Pancreas (tissue), 10 donors: ENCODE data around the gene AHSA1. TPM values are rescaled to one million over a fixed set of nuclear protein-coding genes. Genes with fewer than 3 reads are reported as not detected.

Source experiments
- ATAC-seq, 4 donors: fragments of 200-7000 bp; cut with Tn5 transposase; one replicate each; pipeline versions ENCODE4 v1.8.0 to v1.9.1; 2020; ENCODE audit warnings: mild to moderate bottlenecking in 4 of 4, moderate library complexity in 4 of 4
- DNase-seq, 6 donors: peaks; one replicate each; pipeline ENCODE4 v3.0.0-alpha.2; 2020
- FAIRE-seq: peaks from 2 replicates; lab custom pipeline; 2012; peaks lifted over from hg19 to GRCh38; lab: Jason Lieb, UNC
- H3K27ac ChIP-seq, 4 donors: fragments of 200-600 bp; sonication (generic); 1 replicate in 3 of 4; 2 replicates in 1 of 4; pipeline versions ENCODE4 v1.5.0 to v1.8.0; 2020
- H3K27me3 ChIP-seq, 4 donors: fragments of 200-600 bp; one replicate each; pipeline ENCODE4 v1.8.0; 2021
- H3K36me3 ChIP-seq, 3 donors: fragments of 200-600 bp; sonication (generic) in 1 of 3; one replicate each; pipeline versions ENCODE4 v1.5.0 to v1.8.0; 2020 to 2021
- H3K4me1 ChIP-seq, 3 donors: fragments of 200-600 bp; one replicate each; pipeline ENCODE4 v1.8.0; 2021
- H3K4me3 ChIP-seq, 4 donors: fragments of 200-600 bp; sonication (generic) in 2 of 4; one replicate each; pipeline versions ENCODE4 v1.5.0 to v1.8.0; 2020 to 2021
- H3K9me3 ChIP-seq, 4 donors: fragments of 200-600 bp; one replicate each; pipeline ENCODE4 v1.8.0; 2021
- CTCF ChIP-seq, 4 donors: fragments of 200-600 bp; sonication (generic) in 3 of 4; IDR thresholded peaks; one replicate each; pipeline versions ENCODE4 v1.5.0 to v1.8.0; 2021; ENCODE audit warnings: antibody characterized with exemption in 4 of 4
- WGBS, 2 donors: extraction: QIAGEN DNeasy Blood & Tissue Kit; methylation state at CpG; one replicate each; pipeline ENCODE4 v1.1.7; 2013; 5-methylcytosine and 5-hydroxymethylcytosine counted together
- intact Hi-C, 3 donors: fragments of 100-400 bp; cut with DNase I; formaldehyde crosslinking; loops; one replicate each; pipeline versions ENCODE4 v1.11.1 to v1.14.2; 2022
- polyA plus RNA-seq, 2 donors: library from polyadenylated mRNA; stranded (reverse); fragments of 200-250 nt; gene quantifications; one replicate each; pipeline ENCODE4 v1.2.3, GENCODE V29; 2013
- total RNA-seq, 6 donors: library from RNA; stranded (reverse); fragmentation: NEBNext Ultra II Directional in 4 of 6; extraction: Animal tissue kit (Norgen Biotek cat#: 25700) in 4 of 6; gene quantifications; one replicate each; pipeline versions ENCODE4 v1.2.1 to v1.2.4, GENCODE V29; 2021 to 2023
- donor health status: healthy with polysubstance abuse.
- donor health status: DM: no; HTN: no; CAD: no; lungs with moderate emphysema.
- donor health status: DM: no; HTN: no; CAD: no.
- donor health status: control.
- donor health status: control.
- donor health status: Bipolar disorder and iron deficiency.
- donor health status: DM: yes; HTN: yes; CAD: no.
- donor health status: DM: no; HTN: no; CAD: no.
- donor health status: DM: no; HTN: no; CAD: no.
- donor health status: DM: yes; HTN: yes; CAD: no.

AHSA1 gene
- total and polyA plus RNA-seq, 8 donors = 23.2 to 64.3 (median 36.7) TPM

GRCh38 chr14:77421201-77421600 is 36.7 kb upstream of the AHSA1 start:
- intact Hi-C loops = no loop called here
- no peak for ATAC-seq
- H3K27ac ChIP-seq = no peak overlapping the region
- no peak for FAIRE-seq
- 50 to 93% methylated on average over 2 of the region's 2 CpGs for WGBS, 2 donors
- H3K4me3 ChIP-seq = no peak overlapping the region
- no peaks in the 10 kb centered on the region for H3K27me3 ChIP-seq
- H3K4me1 ChIP-seq = no peaks in the 10 kb centered on the region
- DNase-seq = no peak
- no peaks in the 10 kb centered on the region for H3K9me3 ChIP-seq
- H3K36me3 ChIP-seq = peaks cover 0 to 26% (median 6%) of the 10 kb centered on the region in 3 donors
- no peak for TF ChIP-seq CTCF (IDR thresholded peaks at IDR 0.05)

- no peaks in the 10 kb centered on the region for H3K27me3 ChIP-seq
- H3K36me3 ChIP-seq = peaks cover 0 to 48% (median 25%) of the 10 kb centered on the region in 3 donors
- no peak within 1 kb of the TSS for H3K27ac ChIP-seq
- H3K4me3 ChIP-seq = no peak within 1 kb of the TSS
- intact Hi-C loops = no loop called here
- no peak for FAIRE-seq
- ATAC-seq = no peak
- no peaks in the 10 kb centered on the region for H3K9me3 ChIP-seq
- no peak for TF ChIP-seq CTCF (IDR thresholded peaks at IDR 0.05)
- H3K4me1 ChIP-seq = no peaks in the 10 kb centered on the region
- DNase-seq = no peak
- 85 to 98% methylated on average over 1 of the region's 1 CpG for WGBS, 2 donors
Observed at GRCh38 chr14:77423423-77423822, 34.5 kb upstream of the AHSA1 start, which contains the start of gene NOXRED1. TSS of gene NOXRED1 (minus strand) at chr14:77423523. CDS start at chr14:77422889, 634 bp downstream.

- Histone ChIP-seq H3K9me3 (no peaks in the 10 kb centered on the region), H3K36me3 (peaks cover 0 to 63% (median 32%) of the 10 kb centered on the region in 3 donors), H3K4me1 (no peaks in the 10 kb centered on the region), H3K27me3 (no peaks in the 10 kb centered on the region), H3K4me3 (no peak overlapping the region), H3K27ac (no peak overlapping the region)
- ATAC-seq (no peak), FAIRE-seq (no peak), DNase-seq (no peak)
- intact Hi-C loops = no loop called here
- WGBS, 2 donors = 92 to 94% methylated on average over 3 of the region's 3 CpGs
- TF ChIP-seq CTCF (IDR thresholded peaks at IDR 0.05) = no peak
Observed at GRCh38 chr14:77424862-77425261, 33.0 kb upstream of the AHSA1 start.

- Histone ChIP-seq H3K4me1 (no peaks in the 10 kb centered on the region), H3K27me3 (no peaks in the 10 kb centered on the region), H3K4me3 (no peak overlapping the region), H3K27ac (no peak overlapping the region), H3K9me3 (no peaks in the 10 kb centered on the region), H3K36me3 (peaks cover 0 to 66% (median 32%) of the 10 kb centered on the region in 3 donors)
- 96 to 98% methylated on average over 3 of the region's 3 CpGs for WGBS, 2 donors
- DNase-seq (no peak), ATAC-seq (no peak), FAIRE-seq (no peak)
- TF ChIP-seq CTCF (IDR thresholded peaks at IDR 0.05) = no peak
- intact Hi-C loops = no loop called here
Observed at GRCh38 chr14:77426396-77426795, 31.5 kb upstream of the AHSA1 start.

- H3K4me3 ChIP-seq = no peak overlapping the region
- DNase-seq (no peak), FAIRE-seq (no peak), ATAC-seq (no peak)
- TF ChIP-seq CTCF (IDR thresholded peaks at IDR 0.05) = no peak
- no peaks in the 10 kb centered on the region for H3K9me3 ChIP-seq
- H3K27ac ChIP-seq = no peak overlapping the region
- H3K36me3 ChIP-seq = peaks cover 0 to 45% (median 8%) of the 10 kb centered on the region in 3 donors
- 95 to 98% methylated on average over 3 of the region's 3 CpGs for WGBS, 2 donors
- intact Hi-C loops = no loop called here
- H3K4me1 ChIP-seq = no peaks in the 10 kb centered on the region
- H3K27me3 ChIP-seq = no peaks in the 10 kb centered on the region
Observed at GRCh38 chr14:77436042-77436441, 21.9 kb upstream of the AHSA1 start.
